Suprapubic skin (tissue), 3 donors: Measurements from ENCODE around the gene BCL11A.

Experiments
- EP300 ChIP-seq: sonication (generic); formaldehyde crosslinking; IDR thresholded peaks from one replicate; pipeline ENCODE4 v1.6.1; 2017; ENCODE audit warnings: antibody characterized with exemption
- POLR2A ChIP-seq, 2 donors: fragments of 450-650 bp; IDR thresholded peaks; one replicate each; pipeline ENCODE4 v1.6.1; 2017; ENCODE audit warnings: antibody characterized with exemption in 2 of 2, mild to moderate bottlenecking in 2 of 2, moderate library complexity in 2 of 2
- TF ChIP-seq, protein P1 (sequence below), 2 donors: fragments of 200-600 bp in 1 of 2; fragments of 450-650 bp in 1 of 2; sonication (generic) in 1 of 2; IDR thresholded peaks; one replicate each; pipeline ENCODE4 v1.5.1; 2016 to 2019; ENCODE audit warnings: antibody characterized with exemption in 2 of 2, mild to moderate bottlenecking in 1 of 2, moderate library complexity in 1 of 2

DNA sequence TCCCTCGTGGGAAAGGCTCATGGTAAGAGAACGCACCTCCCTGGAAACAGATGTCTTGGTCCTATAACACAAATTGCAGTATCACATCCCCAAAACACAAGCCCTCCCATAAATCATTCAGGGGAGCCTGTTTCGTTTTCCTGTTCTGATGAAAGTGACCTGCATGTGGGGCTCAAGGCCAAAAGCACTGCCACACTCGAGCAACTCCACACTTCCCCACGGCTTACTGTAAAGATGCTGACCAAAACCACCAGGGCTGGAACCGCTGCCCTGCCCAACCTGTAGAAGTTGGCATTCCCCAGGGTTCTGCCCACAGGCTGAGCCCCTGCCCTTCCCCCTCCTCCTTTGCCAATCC, 139.7 kb downstream of the BCL11A start:
- TF ChIP-seq, protein P1, sequence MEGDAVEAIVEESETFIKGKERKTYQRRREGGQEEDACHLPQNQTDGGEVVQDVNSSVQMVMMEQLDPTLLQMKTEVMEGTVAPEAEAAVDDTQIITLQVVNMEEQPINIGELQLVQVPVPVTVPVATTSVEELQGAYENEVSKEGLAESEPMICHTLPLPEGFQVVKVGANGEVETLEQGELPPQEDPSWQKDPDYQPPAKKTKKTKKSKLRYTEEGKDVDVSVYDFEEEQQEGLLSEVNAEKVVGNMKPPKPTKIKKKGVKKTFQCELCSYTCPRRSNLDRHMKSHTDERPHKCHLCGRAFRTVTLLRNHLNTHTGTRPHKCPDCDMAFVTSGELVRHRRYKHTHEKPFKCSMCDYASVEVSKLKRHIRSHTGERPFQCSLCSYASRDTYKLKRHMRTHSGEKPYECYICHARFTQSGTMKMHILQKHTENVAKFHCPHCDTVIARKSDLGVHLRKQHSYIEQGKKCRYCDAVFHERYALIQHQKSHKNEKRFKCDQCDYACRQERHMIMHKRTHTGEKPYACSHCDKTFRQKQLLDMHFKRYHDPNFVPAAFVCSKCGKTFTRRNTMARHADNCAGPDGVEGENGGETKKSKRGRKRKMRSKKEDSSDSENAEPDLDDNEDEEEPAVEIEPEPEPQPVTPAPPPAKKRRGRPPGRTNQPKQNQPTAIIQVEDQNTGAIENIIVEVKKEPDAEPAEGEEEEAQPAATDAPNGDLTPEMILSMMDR (IDR thresholded peaks at IDR 0.05), result no peak
- TF ChIP-seq EP300 (no peak), POLR2A (IDR thresholded peaks at IDR 0.05) (no peak)
